ENCODE measurements around the gene TARP.

Gene TARP

DNA sequence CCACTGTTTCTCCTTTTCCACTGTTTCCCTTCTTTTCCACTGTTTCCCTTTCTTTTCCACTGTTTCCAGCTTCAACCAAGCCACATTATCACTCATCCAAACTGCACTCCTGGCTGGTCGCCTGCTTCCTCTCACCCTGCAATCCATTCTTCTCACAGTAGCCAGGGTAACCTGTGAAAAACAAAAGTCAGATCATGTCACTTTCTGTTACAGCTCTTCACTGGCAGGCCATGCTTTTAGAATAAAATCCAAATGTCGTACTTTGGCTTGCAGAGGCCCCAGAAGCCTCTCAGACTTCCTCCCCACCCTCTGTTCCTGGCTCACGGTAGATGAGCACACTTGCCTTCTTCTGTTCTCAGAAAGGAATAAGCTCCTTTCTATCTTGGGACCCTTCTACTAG is 61.5 kb downstream of the TARP start:
- Mint-ChIP-seq H3K27me3 (ENCODE audit: low read depth) (no peaks in the 10 kb centered on the region), H3K27ac (peak overlapping the region in 2 of 3 experiments; percentile 13 to 27), H3K4me1 (peaks cover 23% of the 10 kb centered on the region), H3K36me3 (ENCODE audit: low read depth) (peaks cover 44% of the 10 kb centered on the region), H3K9me3 (no peaks in the 10 kb centered on the region), H3K4me3 (no peak overlapping the region)
- no peak for TF ChIP-seq CTCF (IDR thresholded peaks at IDR 0.05; ENCODE audit: unreplicated experiment in 3 of 3)

DNA sequence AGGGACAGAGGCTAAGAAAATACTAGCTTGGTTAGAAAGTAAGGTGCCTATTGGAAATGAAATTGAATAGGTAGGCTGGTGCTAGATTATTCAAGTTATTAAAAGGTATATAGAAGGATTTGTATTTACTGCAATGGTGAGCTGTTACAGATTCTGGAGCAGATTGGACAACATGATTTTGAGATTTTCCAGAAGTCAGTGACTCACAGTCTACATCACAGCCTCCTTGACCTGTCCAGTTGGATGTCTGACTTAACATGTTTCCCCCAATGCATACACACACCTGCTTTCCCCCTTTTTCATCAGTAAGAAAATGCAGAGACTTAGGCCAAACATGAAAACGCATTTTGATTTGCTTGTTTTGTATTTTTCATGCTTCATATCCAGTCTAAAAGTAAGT is 62.0 kb downstream of the TARP start:
- H3K4me1 Mint-ChIP-seq, result peaks cover 22% of the 10 kb centered on the region
- no peak overlapping the region for H3K4me3 Mint-ChIP-seq
- TF ChIP-seq CTCF (IDR thresholded peaks at IDR 0.05; ENCODE audit: unreplicated experiment in 3 of 3), result no peak

More for the DNA sequence above, 62.0 kb downstream of the TARP start:
- H3K27me3 Mint-ChIP-seq (ENCODE audit: low read depth), result no peaks in the 10 kb centered on the region
- peak overlapping the region in 2 of 3 experiments; percentile 13 to 27 for H3K27ac Mint-ChIP-seq
- no peaks in the 10 kb centered on the region for H3K9me3 Mint-ChIP-seq
- peaks cover 43% of the 10 kb centered on the region for H3K36me3 Mint-ChIP-seq (ENCODE audit: low read depth)

Measured in nephron (organoid).